PC-3 (cell line): ENCODE measurements around the gene ALCAM.

Source experiments
- EZH2phosphoT487 ChIP-seq: fragments of 300-600 bp; sonication (generic); IDR thresholded peaks from 2 replicates; pipeline ENCODE4 v1.6.1; 2018; ENCODE audit warnings: mild to moderate bottlenecking, antibody characterized with exemption, low read length, borderline replicate concordance
- TF ChIP-seq, protein P1 (sequence below): fragments of 300-600 bp; sonication (generic); conservative IDR thresholded peaks from 2 replicates; pipeline ENCODE4 v1.5.1; 2017; ENCODE audit warnings: antibody characterized with exemption, low read depth, mild to moderate bottlenecking, low read length

GRCh38 chr3:105465251-105465853, 98.6 kb downstream of the ALCAM start:
- TF ChIP-seq, protein P1, sequence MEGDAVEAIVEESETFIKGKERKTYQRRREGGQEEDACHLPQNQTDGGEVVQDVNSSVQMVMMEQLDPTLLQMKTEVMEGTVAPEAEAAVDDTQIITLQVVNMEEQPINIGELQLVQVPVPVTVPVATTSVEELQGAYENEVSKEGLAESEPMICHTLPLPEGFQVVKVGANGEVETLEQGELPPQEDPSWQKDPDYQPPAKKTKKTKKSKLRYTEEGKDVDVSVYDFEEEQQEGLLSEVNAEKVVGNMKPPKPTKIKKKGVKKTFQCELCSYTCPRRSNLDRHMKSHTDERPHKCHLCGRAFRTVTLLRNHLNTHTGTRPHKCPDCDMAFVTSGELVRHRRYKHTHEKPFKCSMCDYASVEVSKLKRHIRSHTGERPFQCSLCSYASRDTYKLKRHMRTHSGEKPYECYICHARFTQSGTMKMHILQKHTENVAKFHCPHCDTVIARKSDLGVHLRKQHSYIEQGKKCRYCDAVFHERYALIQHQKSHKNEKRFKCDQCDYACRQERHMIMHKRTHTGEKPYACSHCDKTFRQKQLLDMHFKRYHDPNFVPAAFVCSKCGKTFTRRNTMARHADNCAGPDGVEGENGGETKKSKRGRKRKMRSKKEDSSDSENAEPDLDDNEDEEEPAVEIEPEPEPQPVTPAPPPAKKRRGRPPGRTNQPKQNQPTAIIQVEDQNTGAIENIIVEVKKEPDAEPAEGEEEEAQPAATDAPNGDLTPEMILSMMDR, result no peak
- TF ChIP-seq EZH2phosphoT487, result no peak
